ENCODE results near the gene THSD4.

- no peak for TF ChIP-seq CTCF (optimal IDR thresholded peaks at IDR 0.05 in 1 of 3, IDR thresholded peaks at IDR 0.05 in 1 of 3, conservative IDR thresholded peaks at IDR 0.05 in 1 of 3; ENCODE audit: extremely low read depth in 1 of 3, insufficient read depth in 2 of 3, low read length in 3 of 3)
- TF ChIP-seq EZH2 (IDR thresholded peaks at IDR 0.05; ENCODE audit: low read length) = no peak
Measured at GRCh38 chr15:71221417-71221816, 106.1 kb downstream of the THSD4 start.
